CMK (cell line): ENCODE data around the gene NPW.

Experiments used
- DNase-seq: peaks from one replicate; pipeline ENCODE4 v3.0.0-alpha.2; 2010; ENCODE audit warnings: low read depth

The NPW gene

DNA sequence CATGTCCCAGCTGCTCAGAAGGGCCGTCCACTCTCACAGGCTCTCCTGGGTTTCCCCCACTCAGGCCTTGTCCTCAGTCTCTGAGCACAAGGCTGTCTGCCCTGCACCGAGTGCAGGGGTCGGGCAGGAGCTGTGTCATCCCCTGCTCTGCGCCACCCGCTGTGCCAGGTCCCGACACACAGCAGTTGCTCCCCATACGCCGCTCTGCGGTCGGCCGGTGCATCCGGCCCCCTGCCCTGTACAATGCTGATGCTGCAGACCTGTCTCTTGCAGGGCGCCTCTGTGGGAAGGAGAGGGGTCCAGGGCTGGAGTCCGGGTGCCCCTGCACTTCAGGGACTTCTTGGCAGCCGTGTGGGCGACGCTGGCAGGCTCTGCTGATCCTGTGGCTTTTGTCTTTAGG, 34.3 kb downstream of the NPW start:
- DNase-seq, result no peak

DNA sequence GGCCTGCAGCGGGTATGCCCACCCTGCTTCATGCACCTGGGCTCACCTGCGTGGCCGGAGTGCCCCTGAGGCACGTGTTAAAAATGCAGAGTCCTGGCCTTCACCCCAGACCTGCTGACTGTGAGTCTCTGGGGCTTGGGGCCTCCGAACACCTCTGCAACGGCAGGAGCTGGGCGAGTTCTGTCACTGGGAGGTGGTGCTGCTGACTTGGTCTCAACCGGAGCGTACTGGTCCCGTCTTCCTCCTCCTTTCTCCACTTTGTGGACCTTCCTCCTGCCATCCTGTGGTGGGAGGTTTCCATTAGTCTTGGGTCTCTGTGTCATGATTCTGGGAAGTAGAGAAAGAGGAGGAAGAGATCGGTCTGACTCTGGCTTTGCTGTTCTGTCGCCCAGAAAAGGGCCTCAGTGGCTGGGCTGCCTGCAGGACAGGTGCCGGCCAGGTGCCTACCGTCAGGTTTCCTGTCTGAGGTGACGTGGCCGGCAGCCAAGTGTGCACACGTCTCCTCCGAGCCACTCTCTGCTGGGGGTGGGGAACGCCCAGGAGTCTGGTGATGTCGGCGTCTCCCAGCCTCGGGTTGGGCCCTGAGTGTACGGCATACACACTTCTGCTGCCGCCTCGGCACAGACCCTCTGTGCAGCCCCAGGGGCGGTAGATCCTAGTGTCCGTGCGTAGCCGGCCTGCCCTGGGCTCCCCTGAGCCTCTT, 35.1 kb downstream of the NPW start:
- DNase-seq, result no peak

DNA sequence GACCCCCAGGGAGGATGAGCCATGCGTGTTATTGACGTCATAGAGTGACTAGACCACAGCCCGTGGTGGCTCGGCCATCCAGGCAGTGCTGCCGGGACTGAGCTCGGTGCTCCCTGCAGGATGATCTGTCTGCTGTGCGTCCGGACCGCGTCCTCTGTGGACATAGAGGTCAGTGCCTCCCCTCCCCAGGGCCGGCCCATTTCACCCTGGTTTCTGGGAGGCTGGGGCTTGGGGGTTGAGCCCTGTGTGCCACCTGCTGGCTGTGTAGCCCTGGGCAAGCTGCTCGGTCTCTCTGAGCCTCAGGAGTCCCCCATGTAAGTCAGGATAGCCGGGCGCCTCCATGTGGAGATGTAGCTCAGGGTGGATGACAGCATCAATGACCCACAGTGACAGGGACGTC, 36.5 kb downstream of the NPW start:
- no peak for DNase-seq

DNA sequence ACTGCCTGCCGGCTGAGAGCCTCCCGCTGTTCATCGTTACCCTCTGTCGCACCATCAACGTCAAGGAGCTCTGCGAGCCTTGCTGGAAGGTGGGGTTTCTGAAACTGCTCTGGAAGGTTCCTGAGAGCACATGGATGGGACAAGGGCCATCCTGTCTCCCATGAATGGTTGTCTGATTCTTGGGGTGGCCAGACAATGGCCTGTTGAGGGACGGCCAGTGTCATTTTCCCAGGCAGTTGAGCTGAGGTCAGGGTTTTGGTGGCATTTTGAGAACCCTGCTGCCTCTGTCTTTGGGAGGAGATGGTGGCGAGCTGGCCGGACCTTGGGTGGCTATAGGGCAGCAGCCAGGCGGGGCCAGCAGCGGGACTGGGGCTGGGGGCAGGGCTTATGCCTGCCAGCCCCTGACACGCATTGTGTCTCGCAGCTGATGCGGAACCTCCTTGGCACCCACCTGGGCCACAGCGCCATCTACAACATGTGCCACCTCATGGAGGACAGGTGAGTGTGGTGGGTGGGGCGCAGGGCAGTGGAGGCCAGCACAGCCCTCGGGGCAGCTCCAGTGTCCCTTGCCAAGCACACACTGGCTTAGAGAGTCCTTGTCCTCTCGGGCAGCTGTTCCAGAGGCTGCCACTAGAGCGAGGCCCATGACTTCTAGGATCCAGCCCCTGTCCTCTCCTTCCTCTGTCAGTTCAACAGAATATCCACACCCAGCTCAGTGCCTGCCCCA, 37.3 kb downstream of the NPW start:
- DNase-seq, result no peak

DNA sequence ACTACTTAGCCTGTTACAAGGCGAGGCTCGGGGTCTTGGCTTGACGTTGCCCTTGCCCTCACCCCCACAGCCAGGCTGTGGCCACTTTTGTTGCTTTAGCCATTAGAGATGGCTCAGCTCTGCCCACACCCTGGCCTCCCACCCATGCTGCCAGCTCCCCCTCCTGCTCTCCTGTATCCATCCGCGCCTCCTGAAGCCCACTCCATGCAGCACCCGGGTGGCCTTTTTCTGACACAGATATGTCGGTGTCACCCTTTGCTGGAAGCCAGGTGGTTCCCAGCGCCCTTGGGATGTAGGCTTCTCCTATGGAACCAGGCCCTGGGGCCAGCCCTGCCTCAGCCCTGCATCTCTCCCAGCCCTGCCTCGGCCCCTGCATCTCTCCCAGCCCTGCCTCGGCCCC, 37.9 kb downstream of the NPW start:
- no peak for DNase-seq

DNA sequence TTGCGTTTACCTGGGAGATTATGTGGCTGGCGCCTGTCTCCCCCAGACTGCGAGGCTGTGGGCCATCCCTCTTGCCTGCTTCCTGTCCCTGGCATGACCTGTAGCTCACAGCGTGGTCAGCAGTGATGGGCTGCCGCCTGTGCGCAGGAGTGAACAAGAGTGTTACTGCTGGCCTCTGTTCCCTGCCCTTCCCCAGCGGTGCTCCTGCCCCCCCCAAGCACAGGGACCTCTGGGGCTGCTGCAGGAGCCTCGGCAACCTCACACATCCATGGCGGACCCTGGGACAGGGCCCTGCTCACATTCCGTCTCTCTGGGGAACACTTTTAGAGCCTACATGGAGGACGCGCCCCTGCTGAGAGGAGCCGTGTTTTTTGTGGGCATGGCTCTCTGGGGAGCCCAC, 38.8 kb downstream of the NPW start:
- DNase-seq, result no peak

DNA sequence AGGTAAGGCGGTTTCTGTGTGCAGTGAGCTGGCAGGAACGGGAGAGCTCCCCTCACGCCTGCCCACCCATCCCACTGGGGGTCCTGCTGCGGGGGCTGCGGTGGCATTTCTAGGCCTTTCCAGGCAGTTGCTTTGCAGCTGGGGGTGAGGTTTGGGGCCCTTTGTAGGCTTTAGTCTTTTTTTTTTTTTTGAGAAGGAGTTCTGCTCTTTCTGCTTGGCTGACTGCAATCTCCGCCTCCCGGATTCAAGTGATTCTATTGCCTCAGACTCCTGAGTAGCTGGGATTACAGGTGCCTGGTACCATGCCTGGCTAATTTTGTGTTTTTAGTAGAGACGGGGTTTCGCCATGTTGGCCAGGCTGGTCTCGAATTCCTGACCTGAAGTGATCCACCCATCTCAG, 39.3 kb downstream of the NPW start:
- DNase-seq, result no peak

DNA sequence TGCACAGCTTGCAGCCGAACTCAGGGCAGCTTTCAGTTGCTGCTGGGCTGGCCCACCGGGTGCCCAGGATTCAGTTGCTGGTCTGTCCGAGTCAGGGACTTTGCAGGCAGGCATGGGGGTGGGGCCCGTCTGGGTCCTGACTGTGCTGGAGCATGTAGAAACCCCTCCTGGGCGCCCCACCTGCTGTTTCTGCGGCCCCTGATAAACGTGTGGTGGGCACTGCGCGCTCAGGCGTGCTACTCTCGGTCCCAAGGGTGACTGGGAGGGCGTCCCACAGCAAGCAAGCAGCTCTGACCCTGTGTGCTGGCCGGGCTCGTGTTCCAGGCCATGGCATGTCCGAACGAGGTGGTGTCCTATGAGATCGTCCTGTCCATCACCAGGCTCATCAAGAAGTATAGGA, 40.8 kb downstream of the NPW start:
- DNase-seq, result no peak

DNA sequence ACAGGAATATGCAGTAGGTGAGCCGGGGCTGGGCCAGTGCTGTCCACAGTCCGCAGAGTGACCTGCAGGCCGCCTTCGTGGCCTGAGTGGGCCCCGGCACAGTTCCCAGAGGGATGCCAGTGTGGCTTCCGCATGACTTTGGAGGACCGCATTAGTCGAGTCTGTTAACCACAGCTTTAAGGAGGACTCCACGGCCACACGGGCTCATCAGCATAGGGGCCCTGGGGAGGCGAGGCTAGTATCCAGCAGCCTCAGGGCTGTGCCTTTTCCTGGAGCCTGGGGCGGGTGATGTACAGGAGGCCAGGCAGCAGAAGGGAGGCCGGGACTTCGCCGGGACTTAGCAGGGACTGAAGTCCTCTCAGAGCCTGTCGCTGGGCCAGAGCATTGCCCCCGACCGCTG, 41.4 kb downstream of the NPW start:
- no peak for DNase-seq

DNA sequence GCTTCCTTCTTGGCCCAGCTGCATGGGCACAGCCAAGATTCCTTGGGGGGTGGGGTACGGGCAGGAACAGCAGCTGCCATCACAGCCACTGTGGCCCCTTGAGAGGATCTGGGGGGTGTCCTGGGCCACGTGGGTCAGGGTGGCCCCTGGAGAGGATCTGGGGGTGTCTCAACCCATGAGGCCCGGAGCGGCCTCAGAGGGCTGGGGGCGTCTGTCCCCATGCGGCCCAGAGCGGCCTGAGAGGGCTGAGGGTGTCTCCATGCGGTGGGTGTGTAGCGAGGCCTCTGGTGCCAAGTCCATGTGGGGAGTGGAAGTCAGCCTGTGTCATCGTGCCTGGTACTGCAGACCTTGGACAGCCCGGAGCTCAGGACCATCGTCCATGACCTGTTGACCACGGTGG, 41.9 kb downstream of the NPW start:
- DNase-seq, result no peak

DNA sequence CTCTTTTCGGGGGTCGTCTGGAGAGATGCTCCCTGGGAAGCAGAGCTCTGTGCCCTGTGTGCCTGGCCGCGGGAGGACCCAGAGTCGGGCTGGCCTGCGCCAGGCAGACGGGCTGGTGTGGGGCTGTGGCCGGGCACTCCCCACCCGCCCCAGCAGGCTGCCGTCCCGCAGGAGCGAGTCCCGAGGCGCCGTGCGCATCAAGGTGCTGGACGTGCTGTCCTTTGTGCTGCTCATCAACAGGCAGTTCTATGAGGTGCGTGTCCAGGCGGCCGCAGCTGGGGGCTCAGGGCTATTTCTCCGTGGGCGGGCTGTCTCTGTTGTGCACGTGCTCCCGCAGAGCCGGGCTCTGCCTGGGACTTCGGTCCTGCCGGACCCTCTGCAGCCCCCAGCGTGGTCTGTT, 43.2 kb downstream of the NPW start:
- no peak for DNase-seq

DNA sequence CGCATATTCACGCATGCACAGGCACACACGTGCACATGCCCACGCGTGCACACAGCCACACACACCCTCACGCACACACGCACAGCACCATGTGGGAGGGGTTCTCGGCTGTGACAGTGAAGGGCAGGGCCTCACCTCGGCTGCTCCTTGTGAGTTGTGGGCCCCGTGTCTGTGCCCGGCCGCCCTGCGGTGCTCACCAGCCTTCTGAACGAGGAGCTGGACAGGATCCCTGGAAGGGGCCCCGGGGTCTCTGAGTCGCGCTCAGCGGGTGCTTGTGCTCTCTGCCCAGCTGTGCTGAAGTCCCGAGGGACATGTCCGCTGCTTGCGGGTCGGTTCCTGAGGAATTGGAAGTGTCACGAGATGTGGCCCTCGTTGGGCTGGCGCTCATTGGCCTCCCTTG, 44.3 kb downstream of the NPW start:
- no peak for DNase-seq

DNA sequence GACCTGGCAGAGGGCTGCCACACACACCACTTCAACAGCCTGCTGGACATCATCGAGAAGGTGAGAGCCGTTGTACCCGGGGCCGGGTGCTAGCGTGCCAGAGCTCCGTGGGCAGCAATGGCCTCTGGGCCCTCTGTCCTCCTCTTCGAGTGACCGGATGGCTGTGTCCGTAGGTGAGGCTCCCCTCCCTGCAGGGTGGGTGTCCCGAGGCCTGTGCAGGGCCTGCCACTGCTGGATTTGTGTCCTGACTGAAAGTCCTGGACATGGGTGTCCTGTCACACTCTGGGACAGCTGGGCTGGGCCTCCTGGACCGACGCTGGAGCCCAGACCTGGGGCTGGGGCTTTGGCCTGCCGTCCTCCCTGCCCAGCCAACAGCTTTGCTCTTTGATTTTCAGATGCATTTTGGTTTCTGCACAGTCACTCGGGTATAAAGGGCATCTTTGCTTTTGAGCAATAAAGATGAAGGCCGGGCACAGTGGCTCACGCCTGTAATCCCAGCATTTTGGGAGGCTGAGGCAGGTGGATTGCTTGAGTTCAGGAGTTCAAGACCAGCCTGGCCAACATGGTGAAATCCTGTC, 44.9 kb downstream of the NPW start:
- no peak for DNase-seq

DNA sequence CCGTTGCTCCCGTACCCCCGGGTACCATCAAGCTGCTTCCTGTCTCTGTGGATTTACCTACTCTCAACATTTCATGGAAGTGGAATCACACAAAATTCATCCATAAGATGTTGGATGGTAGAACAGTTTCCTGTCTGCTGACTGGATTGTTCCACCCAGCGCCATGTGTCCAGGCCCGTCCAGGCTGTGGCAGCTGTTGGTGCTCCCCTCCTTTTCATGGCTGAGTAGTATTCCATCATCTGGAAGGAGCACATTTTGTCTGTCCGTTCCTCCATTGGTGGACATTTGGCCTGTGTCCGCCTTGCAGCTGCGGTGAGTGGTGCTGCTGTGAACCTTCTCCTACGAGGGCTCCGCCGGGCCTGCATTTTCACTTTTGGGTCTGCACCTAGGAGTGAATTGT, 46.6 kb downstream of the NPW start:
- DNase-seq, result no peak
